ENCODE measurements around the gene CDK5RAP2. TPM values are rescaled to one million over a fixed set of nuclear protein-coding genes. Genes with fewer than 3 reads are reported as not detected.

Gene CDK5RAP2
- total RNA-seq, 1 donor from 2014 or later: 63.6 TPM

GRCh38 chr9:120544441-120544840 is 35.5 kb downstream of the CDK5RAP2 start:
- no peak for DNase-seq
- Histone ChIP-seq H3K36me3 (peaks cover 70% of the 10 kb centered on the region), H3K9me3 (replicated peaks) (no peaks in the 10 kb centered on the region), H3K27me3 (ENCODE audit: low read depth) (no peaks in the 10 kb centered on the region), H3K4me3 (no peak overlapping the region), H3K4me1 (peaks cover 4% of the 10 kb centered on the region), H3K27ac (replicated peaks) (no peak overlapping the region)
- TF ChIP-seq, protein P1, sequence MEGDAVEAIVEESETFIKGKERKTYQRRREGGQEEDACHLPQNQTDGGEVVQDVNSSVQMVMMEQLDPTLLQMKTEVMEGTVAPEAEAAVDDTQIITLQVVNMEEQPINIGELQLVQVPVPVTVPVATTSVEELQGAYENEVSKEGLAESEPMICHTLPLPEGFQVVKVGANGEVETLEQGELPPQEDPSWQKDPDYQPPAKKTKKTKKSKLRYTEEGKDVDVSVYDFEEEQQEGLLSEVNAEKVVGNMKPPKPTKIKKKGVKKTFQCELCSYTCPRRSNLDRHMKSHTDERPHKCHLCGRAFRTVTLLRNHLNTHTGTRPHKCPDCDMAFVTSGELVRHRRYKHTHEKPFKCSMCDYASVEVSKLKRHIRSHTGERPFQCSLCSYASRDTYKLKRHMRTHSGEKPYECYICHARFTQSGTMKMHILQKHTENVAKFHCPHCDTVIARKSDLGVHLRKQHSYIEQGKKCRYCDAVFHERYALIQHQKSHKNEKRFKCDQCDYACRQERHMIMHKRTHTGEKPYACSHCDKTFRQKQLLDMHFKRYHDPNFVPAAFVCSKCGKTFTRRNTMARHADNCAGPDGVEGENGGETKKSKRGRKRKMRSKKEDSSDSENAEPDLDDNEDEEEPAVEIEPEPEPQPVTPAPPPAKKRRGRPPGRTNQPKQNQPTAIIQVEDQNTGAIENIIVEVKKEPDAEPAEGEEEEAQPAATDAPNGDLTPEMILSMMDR (IDR thresholded peaks at IDR 0.05; ENCODE audit: borderline replicate concordance): no peak
- intact Hi-C loops (cut with micrococcal nuclease): no loop called here

GRCh38 chr9:120542701-120543490 is 37.1 kb downstream of the CDK5RAP2 start:
- no peak for DNase-seq
- Histone ChIP-seq H3K36me3 (peaks cover 59% of the 10 kb centered on the region), H3K27me3 (ENCODE audit: low read depth) (no peaks in the 10 kb centered on the region), H3K4me1 (peaks cover 16% of the 10 kb centered on the region), H3K4me3 (no peak overlapping the region), H3K27ac (replicated peaks) (no peak overlapping the region), H3K9me3 (replicated peaks) (no peaks in the 10 kb centered on the region)
- intact Hi-C loops (cut with micrococcal nuclease): no loop called here
- TF ChIP-seq, protein P1 (IDR thresholded peaks at IDR 0.05; ENCODE audit: borderline replicate concordance): no peak

GRCh38 chr9:120541921-120542320 is 38.0 kb downstream of the CDK5RAP2 start:
- H3K27me3 ChIP-seq (ENCODE audit: low read depth): no peaks in the 10 kb centered on the region
- TF ChIP-seq, protein P1 (IDR thresholded peaks at IDR 0.05; ENCODE audit: borderline replicate concordance): no peak
- H3K4me1 ChIP-seq: peaks cover 16% of the 10 kb centered on the region
- no peak overlapping the region for H3K4me3 ChIP-seq
- H3K36me3 ChIP-seq: peaks cover 59% of the 10 kb centered on the region
- H3K9me3 ChIP-seq (replicated peaks): no peaks in the 10 kb centered on the region
- H3K27ac ChIP-seq (replicated peaks): no peak overlapping the region
- intact Hi-C loops (cut with micrococcal nuclease): no loop called here
- no peak for DNase-seq

GRCh38 chr9:120539951-120540350 is 40.0 kb downstream of the CDK5RAP2 start:
- no peak overlapping the region for H3K27ac ChIP-seq (replicated peaks)
- TF ChIP-seq, protein P1 (IDR thresholded peaks at IDR 0.05; ENCODE audit: borderline replicate concordance): no peak
- intact Hi-C loops (cut with micrococcal nuclease): no loop called here
- H3K9me3 ChIP-seq (replicated peaks): no peaks in the 10 kb centered on the region
- H3K36me3 ChIP-seq: peaks cover 60% of the 10 kb centered on the region
- no peak for DNase-seq
- H3K27me3 ChIP-seq (ENCODE audit: low read depth): no peaks in the 10 kb centered on the region
- no peak overlapping the region for H3K4me3 ChIP-seq
- H3K4me1 ChIP-seq: peaks cover 16% of the 10 kb centered on the region

DNA sequence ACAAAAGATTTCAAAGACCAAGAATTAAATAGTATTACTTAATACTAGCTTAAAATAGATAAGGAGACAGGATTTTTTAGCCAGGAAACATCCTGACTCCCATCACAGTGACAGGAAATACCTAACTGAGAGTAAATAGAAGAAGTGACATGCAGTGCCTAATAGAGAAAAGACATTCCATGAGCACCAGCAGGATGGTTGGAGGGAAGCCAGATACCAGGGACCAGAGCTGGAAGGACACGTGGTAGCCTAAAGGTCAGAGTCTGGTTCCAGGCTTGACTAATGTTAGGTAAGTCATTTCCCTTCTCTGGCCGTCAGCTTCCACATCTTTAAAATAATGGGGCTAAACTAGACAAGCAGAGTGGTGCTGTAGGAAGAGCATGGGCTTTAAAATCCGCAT is 41.6 kb downstream of the CDK5RAP2 start:
- TF ChIP-seq, protein P1 (IDR thresholded peaks at IDR 0.05; ENCODE audit: borderline replicate concordance): no peak
- H3K4me3 ChIP-seq: no peak overlapping the region
- H3K9me3 ChIP-seq (replicated peaks): no peaks in the 10 kb centered on the region
- H3K27ac ChIP-seq (replicated peaks): no peak overlapping the region
- no peak for DNase-seq
- no peaks in the 10 kb centered on the region for H3K27me3 ChIP-seq (ENCODE audit: low read depth)
- intact Hi-C loops (cut with micrococcal nuclease): no loop called here
- H3K36me3 ChIP-seq: peaks cover 57% of the 10 kb centered on the region
- H3K4me1 ChIP-seq: peaks cover 21% of the 10 kb centered on the region
